GM18499 (cell line): ENCODE results near the gene HAUS3.
"Not testable (repeated sequence)": the region's sequence is repeated elsewhere in the genome, so short reads cannot be mapped to it uniquely, and the experiment has no call there.

Experiments used
- ATAC-seq: cut with Tn5 transposase; IDR thresholded peaks from one replicate; pipeline ENCODE4 v1.9.1; 2021; ENCODE audit warnings: moderate number of reproducible peaks; ENCODE audit not compliant: insufficient read depth, unreplicated experiment

Gene HAUS3

GRCh38 chr4:2231082-2231481 is 10.8 kb downstream of the HAUS3 start:
- no peak for ATAC-seq

- no peak for ATAC-seq
These were observed 15.7 kb downstream of the HAUS3 start for GRCh38 chr4:2226261-2226660.

- no peak for ATAC-seq
These were observed 19.1 kb downstream of the HAUS3 start for GRCh38 chr4:2222838-2223237.

- ATAC-seq = not testable (repeated sequence)
These were observed 20.5 kb downstream of the HAUS3 start for GRCh38 chr4:2221378-2221777.

GRCh38 chr4:2220016-2220630 is 21.8 kb downstream of the HAUS3 start:
- no peak for ATAC-seq

- ATAC-seq = no peak
These were observed 22.6 kb downstream of the HAUS3 start for GRCh38 chr4:2219233-2219760.

GRCh38 chr4:2218436-2218835 is 23.5 kb downstream of the HAUS3 start:
- no peak for ATAC-seq

- no peak for ATAC-seq
These were observed 24.2 kb downstream of the HAUS3 start for GRCh38 chr4:2217726-2218125.

- no peak for ATAC-seq
These were observed 29.1 kb downstream of the HAUS3 start for GRCh38 chr4:2212831-2213230.

GRCh38 chr4:2202789-2203188 is 39.1 kb downstream of the HAUS3 start:
- not testable (repeated sequence) for ATAC-seq

GRCh38 chr4:2194496-2194895 is 47.4 kb downstream of the HAUS3 start:
- ATAC-seq = no peak

GRCh38 chr4:2193326-2193725 is 48.6 kb downstream of the HAUS3 start:
- no peak for ATAC-seq

- ATAC-seq = no peak
These were observed 55.1 kb downstream of the HAUS3 start for GRCh38 chr4:2186865-2187172.

- no peak for ATAC-seq
These were observed 55.6 kb downstream of the HAUS3 start for GRCh38 chr4:2186133-2186864.

GRCh38 chr4:2183394-2183793 is 58.5 kb downstream of the HAUS3 start:
- ATAC-seq = no peak

GRCh38 chr4:2182994-2183393 is 58.9 kb downstream of the HAUS3 start:
- no peak for ATAC-seq

GRCh38 chr4:2180410-2180809 is 61.5 kb downstream of the HAUS3 start:
- ATAC-seq = no peak

- ATAC-seq = no peak
These were observed 62.2 kb downstream of the HAUS3 start for GRCh38 chr4:2179717-2180116.

GRCh38 chr4:2178986-2179385 is 62.9 kb downstream of the HAUS3 start:
- ATAC-seq = no peak
